ENCODE data around the gene ZNF418.

Gene ZNF418

GRCh38 chr19:57947088-57947418 is 11.9 kb upstream of the ZNF418 start:
- Histone ChIP-seq H3K27ac (ENCODE audit: poor library complexity, severe bottlenecking) (peak overlapping the region; percentile 26), H3K27me3 (ENCODE audit: insufficient read depth, poor library complexity, severe bottlenecking) (no peaks in the 10 kb centered on the region), H3K9me3 (ENCODE audit: severe bottlenecking) (peaks cover 8% of the 10 kb centered on the region), H3K4me3 (ENCODE audit: severe bottlenecking) (peak overlapping the region; percentile 70), H3K4me1 (ENCODE audit: insufficient read depth, poor library complexity, severe bottlenecking) (no peaks in the 10 kb centered on the region), H3K36me3 (ENCODE audit: low read depth) (peaks cover 19% of the 10 kb centered on the region)
- TF ChIP-seq CTCF (IDR thresholded peaks at IDR 0.05; ENCODE audit: poor library complexity, severe bottlenecking) = no peak
- ATAC-seq (ENCODE audit: low read depth) (peak; percentile 2; the same call in 1 of the 3 replicates), DNase-seq (ENCODE audit: low spot score) (peak; percentile 47)

GRCh38 chr19:57946316-57946715 is 11.1 kb upstream of the ZNF418 start:
- TF ChIP-seq CTCF (IDR thresholded peaks at IDR 0.05; ENCODE audit: poor library complexity, severe bottlenecking) = no peak
- no peak for ATAC-seq (ENCODE audit: low read depth)
- peaks cover 26% of the 10 kb centered on the region for H3K36me3 ChIP-seq (ENCODE audit: low read depth)
- H3K27me3 ChIP-seq (ENCODE audit: insufficient read depth, poor library complexity, severe bottlenecking) = no peaks in the 10 kb centered on the region
- peaks cover 13% of the 10 kb centered on the region for H3K9me3 ChIP-seq (ENCODE audit: severe bottlenecking)
- no peak overlapping the region for H3K27ac ChIP-seq (ENCODE audit: poor library complexity, severe bottlenecking)
- no peak for DNase-seq (ENCODE audit: low spot score)
- no peaks in the 10 kb centered on the region for H3K4me1 ChIP-seq (ENCODE audit: insufficient read depth, poor library complexity, severe bottlenecking)
- peak overlapping the region; percentile 70 for H3K4me3 ChIP-seq (ENCODE audit: severe bottlenecking)

- ATAC-seq (ENCODE audit: low read depth) = no peak
These were observed 6.4 kb upstream of the ZNF418 start for GRCh38 chr19:57941593-57941992.

GRCh38 chr19:57935731-57936130 is 529 bp upstream of the ZNF418 start:
- Histone ChIP-seq H3K4me3 (ENCODE audit: severe bottlenecking) (peak overlapping the region; percentile 56), H3K36me3 (ENCODE audit: low read depth) (peaks cover 19% of the 10 kb centered on the region)

More at GRCh38 chr19:57941593-57941992, 6.4 kb upstream of the ZNF418 start:
- Histone ChIP-seq H3K4me1 (ENCODE audit: insufficient read depth, poor library complexity, severe bottlenecking) (no peaks in the 10 kb centered on the region), H3K36me3 (ENCODE audit: low read depth) (peaks cover 40% of the 10 kb centered on the region), H3K9me3 (ENCODE audit: severe bottlenecking) (peaks cover 18% of the 10 kb centered on the region), H3K27ac (ENCODE audit: poor library complexity, severe bottlenecking) (no peak overlapping the region), H3K27me3 (ENCODE audit: insufficient read depth, poor library complexity, severe bottlenecking) (no peaks in the 10 kb centered on the region), H3K4me3 (ENCODE audit: severe bottlenecking) (no peak overlapping the region)
- no peak for TF ChIP-seq CTCF (IDR thresholded peaks at IDR 0.05; ENCODE audit: poor library complexity, severe bottlenecking)
- no peak for DNase-seq (ENCODE audit: low spot score)

More at GRCh38 chr19:57935731-57936130, 529 bp upstream of the ZNF418 start:
- no peak for TF ChIP-seq CTCF (IDR thresholded peaks at IDR 0.05; ENCODE audit: poor library complexity, severe bottlenecking)
- H3K4me1 ChIP-seq (ENCODE audit: insufficient read depth, poor library complexity, severe bottlenecking) = no peaks in the 10 kb centered on the region
- no peaks in the 10 kb centered on the region for H3K27me3 ChIP-seq (ENCODE audit: insufficient read depth, poor library complexity, severe bottlenecking)
- no peak for ATAC-seq (ENCODE audit: low read depth)
- no peak for DNase-seq (ENCODE audit: low spot score)
- peaks cover 21% of the 10 kb centered on the region for H3K9me3 ChIP-seq (ENCODE audit: severe bottlenecking)
- no peak overlapping the region for H3K27ac ChIP-seq (ENCODE audit: poor library complexity, severe bottlenecking)

All from RWPE2 (cell line).